Measurements from ENCODE around the gene PHF2.
"Not testable (repeated sequence)": the region's sequence is repeated elsewhere in the genome, so short reads cannot be mapped to it uniquely, and the experiment has no call there.

The PHF2 gene

GRCh38 chr9:93665637-93666438 lies 89.5 kb downstream of the PHF2 start:
- no peak for DNase-seq (ENCODE audit: low read depth)

- DNase-seq (ENCODE audit: low read depth): not testable (repeated sequence)
Observed at GRCh38 chr9:93666439-93666784, 90.0 kb downstream of the PHF2 start.

- no peak for DNase-seq (ENCODE audit: low read depth)
Observed at GRCh38 chr9:93667006-93667405, 90.6 kb downstream of the PHF2 start.

GRCh38 chr9:93667627-93668026 lies 91.2 kb downstream of the PHF2 start:
- no peak for DNase-seq (ENCODE audit: low read depth)

- DNase-seq (ENCODE audit: low read depth): no peak
Observed at GRCh38 chr9:93668261-93668871, 92.0 kb downstream of the PHF2 start.

GRCh38 chr9:93669116-93669957 lies 93.0 kb downstream of the PHF2 start:
- no peak for DNase-seq (ENCODE audit: low read depth)

- no peak for DNase-seq (ENCODE audit: low read depth)
Observed at GRCh38 chr9:93669958-93670207, 93.5 kb downstream of the PHF2 start.

- DNase-seq (ENCODE audit: low read depth): no peak
Observed at GRCh38 chr9:93670208-93671019, 94.0 kb downstream of the PHF2 start.

- DNase-seq (ENCODE audit: low read depth): no peak
Observed at GRCh38 chr9:93671020-93671338, 94.6 kb downstream of the PHF2 start.

- not testable (repeated sequence) for DNase-seq (ENCODE audit: low read depth)
Observed at GRCh38 chr9:93672330-93673020, 96.1 kb downstream of the PHF2 start.

GRCh38 chr9:93673021-93673838 lies 96.8 kb downstream of the PHF2 start:
- no peak for DNase-seq (ENCODE audit: low read depth)

GRCh38 chr9:93673839-93674334 lies 97.5 kb downstream of the PHF2 start:
- no peak for DNase-seq (ENCODE audit: low read depth)

GRCh38 chr9:93674580-93675335 lies 98.4 kb downstream of the PHF2 start:
- no peak for DNase-seq (ENCODE audit: low read depth)

- DNase-seq (ENCODE audit: low read depth): no peak
Observed at GRCh38 chr9:93675336-93676150, 99.2 kb downstream of the PHF2 start.

- DNase-seq (ENCODE audit: low read depth): no peak
Observed at GRCh38 chr9:93676310-93677047, 100.1 kb downstream of the PHF2 start.

- no peak for DNase-seq (ENCODE audit: low read depth)
Observed at GRCh38 chr9:93677048-93677571, 100.7 kb downstream of the PHF2 start.

- DNase-seq (ENCODE audit: low read depth): no peak
Observed at GRCh38 chr9:93677641-93678136, 101.3 kb downstream of the PHF2 start.
